AG04450 (cell line): ENCODE results near the gene PPCS. TPM values are rescaled to one million over a fixed set of nuclear protein-coding genes. Genes with fewer than 3 reads are reported as not detected.

ENCODE experiments used
- CTCF ChIA-PET: fragments of 300-600, 350-600 bp; formaldehyde crosslinking; extraction: SDS; loops from one replicate; lab custom pipeline; 2022; ENCODE audit warnings: antibody characterized with exemption, inconsistent platforms; lab: Charles Lee
- POLR2A ChIA-PET: fragments of 350-600 bp; formaldehyde crosslinking; extraction: SDS; loops from one replicate; lab custom pipeline; 2021; ENCODE audit warnings: antibody characterized with exemption, inconsistent platforms; lab: Yijun Ruan, JAX
- DNase-seq: peaks from one replicate; pipeline ENCODE4 v3.0.0-alpha.2; 2011; ENCODE audit warnings: low read depth, low spot score
- H3K27ac ChIP-seq: one replicate; pipeline ENCODE4 v1.5.1; 2012; ENCODE audit warnings: low read depth, low read length, control low read depth
- H3K27me3 ChIP-seq: one replicate; pipeline ENCODE4 v1.6.0; 2012; ENCODE audit warnings: low read length; ENCODE audit not compliant: control insufficient read depth, insufficient read depth
- H3K4me3 ChIP-seq: 2 replicates; pipeline ENCODE4 v1.5.1; 2011; ENCODE audit warnings: mild to moderate bottlenecking, low read depth, low read length, control low read depth
- H3K9me3 ChIP-seq: 2 replicates; pipeline ENCODE4 v1.5.1; 2012; ENCODE audit warnings: low read length; ENCODE audit not compliant: control insufficient read depth, insufficient read depth
- CTCF ChIP-seq: IDR thresholded peaks from 2 replicates; pipeline ENCODE4 v1.5.1; 2011; ENCODE audit warnings: low read depth, low read length, control low read depth, inconsistent platforms
- polyA plus RNA-seq: library from polyadenylated mRNA; depleted of rRNA; stranded (reverse); fragments of >200 nt; gene quantifications from 2 replicates; pipeline ENCODE4 v1.2.3, GENCODE V29; 2011

The PPCS gene
- polyA plus RNA-seq, 1 experiment: 36.8 TPM

DNA sequence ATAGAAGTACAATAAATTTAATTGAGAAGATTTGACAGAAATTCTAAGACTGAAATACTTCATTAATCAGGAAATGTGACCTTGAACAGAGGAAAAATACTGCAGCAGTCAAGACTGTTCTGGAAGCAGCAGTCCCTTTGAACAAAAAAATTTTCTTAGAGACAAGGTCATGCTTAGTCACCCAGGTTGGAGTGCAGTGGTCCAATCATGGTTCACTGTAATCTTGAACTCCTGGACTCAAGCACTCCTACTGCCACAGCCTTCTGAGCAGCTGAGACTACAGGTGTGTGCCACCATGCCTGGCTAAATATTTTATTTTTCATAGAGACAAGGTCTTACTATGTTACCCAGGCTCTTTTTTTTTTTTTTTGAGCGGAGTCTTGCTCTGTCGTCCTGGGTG is 4.9 kb downstream of the PPCS start:
- POLR2A ChIA-PET: no interaction called here
- no peaks in the 10 kb centered on the region for H3K27me3 ChIP-seq
- CTCF ChIA-PET: no interaction called here
- TF ChIP-seq CTCF: no peak
- no peak for DNase-seq
- no peak overlapping the region for H3K27ac ChIP-seq
- no peak overlapping the region for H3K4me3 ChIP-seq
- peaks cover 3% of the 10 kb centered on the region; the same call in 1 of the 2 replicates for H3K9me3 ChIP-seq

- TF ChIP-seq CTCF: no peak
- Histone ChIP-seq H3K4me3 (peak within 1 kb of the TSS; percentile 74), H3K27me3 (peaks cover 9% of the 10 kb centered on the region), H3K9me3 (no peaks in the 10 kb centered on the region), H3K27ac (no peak within 1 kb of the TSS)
- CTCF ChIA-PET: interaction anchor here (2.0 kb wide), 1 partner anchor 289 kb away, joined by 7 read pairs; no protein-coding TSS in a partner anchor
- POLR2A ChIA-PET: no interaction called here
- peak; percentile 95 for DNase-seq
These were observed 6.8 kb downstream of the PPCS start, which contains the start of gene CCDC30 for GRCh38 chr1:42462828-42463763. Gene CCDC30 (plus strand): TSS chr1:42463286. CDS start chr1:42480552, 17,266 bp downstream.

DNA sequence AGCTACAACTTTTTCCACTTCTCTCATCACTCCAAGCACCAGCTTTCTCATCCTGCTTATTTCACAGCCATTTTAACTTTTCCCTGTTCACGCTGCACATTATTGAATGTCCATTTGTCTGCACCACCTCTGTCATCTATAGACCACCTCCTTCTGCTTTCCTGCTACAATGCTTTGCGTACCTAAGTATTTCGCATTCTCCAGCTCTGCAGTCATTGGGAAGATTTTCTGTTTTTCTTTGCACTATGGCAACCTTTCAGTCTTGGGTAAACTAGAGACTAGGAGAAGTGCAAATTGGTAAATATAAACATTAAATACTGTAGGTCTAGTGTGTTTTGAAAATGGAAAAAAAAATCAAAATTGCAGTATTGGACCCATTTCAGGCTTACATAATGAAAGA is 7.6 kb downstream of the PPCS start:
- H3K27ac ChIP-seq: no peak overlapping the region
- no peaks in the 10 kb centered on the region for H3K9me3 ChIP-seq
- no peak for TF ChIP-seq CTCF
- POLR2A ChIA-PET: no interaction called here
- peak overlapping the region; percentile 74 for H3K4me3 ChIP-seq
- H3K27me3 ChIP-seq: peaks cover 9% of the 10 kb centered on the region
- CTCF ChIA-PET: interaction anchor here (2.0 kb wide), 1 partner anchor 290 kb away, joined by 7 read pairs; no protein-coding TSS in a partner anchor
- no peak for DNase-seq

- no peak overlapping the region for H3K27ac ChIP-seq
- no peak for TF ChIP-seq CTCF
- no peaks in the 10 kb centered on the region for H3K9me3 ChIP-seq
- H3K27me3 ChIP-seq: peaks cover 9% of the 10 kb centered on the region
- DNase-seq: no peak
- ChIA-PET CTCF (interaction anchor here (1.0 kb wide), 1 partner anchor 292 kb away, joined by 3 read pairs; no protein-coding TSS in a partner anchor), POLR2A (no interaction called here)
- H3K4me3 ChIP-seq: no peak overlapping the region
These were observed 9.7 kb downstream of the PPCS start for GRCh38 chr1:42466030-42466429.

GRCh38 chr1:42469727-42470126 is 13.4 kb downstream of the PPCS start:
- Histone ChIP-seq H3K4me3 (no peak overlapping the region), H3K27me3 (peaks cover 9% of the 10 kb centered on the region), H3K9me3 (no peaks in the 10 kb centered on the region), H3K27ac (no peak overlapping the region)
- POLR2A ChIA-PET: no interaction called here
- CTCF ChIA-PET: no interaction called here
- no peak for TF ChIP-seq CTCF
- DNase-seq: no peak
